GM18505 (cell line): Measurements from ENCODE around the gene RBM4.
A peak's percentile ranks its signal among the peaks of the same experiment; 100 is the strongest.

Experiments
- ATAC-seq: cut with Tn5 transposase; IDR thresholded peaks from one replicate; pipeline ENCODE4 v1.9.1; 2021; ENCODE audit not compliant: unreplicated experiment
- POLR2A ChIP-seq: IDR thresholded peaks from 4 replicates; pipeline ENCODE4 v1.6.1; 2011; ENCODE audit warnings: borderline replicate concordance; ENCODE audit not compliant: insufficient read depth, insufficient read length; ENCODE audit errors: extremely low read depth

RBM4 gene

GRCh38 chr11:66649903-66650302, 11.4 kb downstream of the RBM4 start:
- TF ChIP-seq POLR2A = no peak
- ATAC-seq = no peak

GRCh38 chr11:66651016-66651415, 12.5 kb downstream of the RBM4 start:
- no peak for TF ChIP-seq POLR2A
- ATAC-seq = no peak

GRCh38 chr11:66652651-66653050, 14.1 kb downstream of the RBM4 start:
- no peak for ATAC-seq
- TF ChIP-seq POLR2A = no peak

GRCh38 chr11:66653123-66653522, 14.6 kb downstream of the RBM4 start:
- ATAC-seq = no peak
- TF ChIP-seq POLR2A = no peak

GRCh38 chr11:66659763-66660162, 21.3 kb downstream of the RBM4 start:
- no peak for TF ChIP-seq POLR2A
- ATAC-seq = no peak

- no peak for ATAC-seq
- TF ChIP-seq POLR2A = no peak
These were observed 25.3 kb downstream of the RBM4 start for GRCh38 chr11:66663741-66664296.

GRCh38 chr11:66665369-66665768, 26.9 kb downstream of the RBM4 start:
- TF ChIP-seq POLR2A = no peak
- no peak for ATAC-seq

GRCh38 chr11:66670816-66671215, 32.3 kb downstream of the RBM4 start:
- ATAC-seq = no peak
- TF ChIP-seq POLR2A = no peak

- no peak for TF ChIP-seq POLR2A
These were observed 36.6 kb downstream of the RBM4 start for GRCh38 chr11:66674964-66675602.

GRCh38 chr11:66676282-66676919, 37.9 kb downstream of the RBM4 start:
- no peak for TF ChIP-seq POLR2A
- no peak for ATAC-seq

More at GRCh38 chr11:66674964-66675602, 36.6 kb downstream of the RBM4 start:
- no peak for ATAC-seq

- TF ChIP-seq POLR2A = no peak
- no peak for ATAC-seq
These were observed 38.6 kb downstream of the RBM4 start for GRCh38 chr11:66676931-66677598.

- peak; percentile 83 for TF ChIP-seq POLR2A
- ATAC-seq = peak; percentile 87
These were observed 39.3 kb downstream of the RBM4 start, which contains the start of gene RBM4B for GRCh38 chr11:66677599-66678375. Gene RBM4B (minus strand): TSS chr11:66677887. CDS start chr11:66677079, 808 bp downstream.
